ENCODE results near the gene ABCG1.

ABCG1 gene

DNA sequence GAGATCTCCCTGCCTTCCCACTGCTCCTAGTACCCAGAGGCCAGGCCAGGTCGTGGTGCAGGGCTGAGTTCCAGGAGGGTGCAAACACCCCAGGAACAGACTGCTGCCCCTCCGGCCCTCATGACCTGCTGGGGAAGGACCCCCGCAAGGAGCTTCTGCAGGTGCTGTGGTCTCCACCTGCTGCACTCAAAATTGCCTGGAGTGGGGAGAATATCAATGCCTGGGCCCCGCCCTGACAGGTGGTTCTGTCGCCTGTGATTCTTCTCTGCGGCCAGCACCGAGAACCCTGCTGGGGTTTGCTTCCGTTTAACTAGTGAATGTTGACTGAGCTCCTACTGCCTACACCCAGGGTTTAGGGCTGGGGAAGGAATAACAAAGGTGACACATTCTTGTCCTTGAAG, 98.4 kb downstream of the ABCG1 start:
- FAIRE-seq (no peak), DNase-seq (ENCODE audit: insufficient read length, low spot score) (no peak)
- TF ChIP-seq, protein P1, sequence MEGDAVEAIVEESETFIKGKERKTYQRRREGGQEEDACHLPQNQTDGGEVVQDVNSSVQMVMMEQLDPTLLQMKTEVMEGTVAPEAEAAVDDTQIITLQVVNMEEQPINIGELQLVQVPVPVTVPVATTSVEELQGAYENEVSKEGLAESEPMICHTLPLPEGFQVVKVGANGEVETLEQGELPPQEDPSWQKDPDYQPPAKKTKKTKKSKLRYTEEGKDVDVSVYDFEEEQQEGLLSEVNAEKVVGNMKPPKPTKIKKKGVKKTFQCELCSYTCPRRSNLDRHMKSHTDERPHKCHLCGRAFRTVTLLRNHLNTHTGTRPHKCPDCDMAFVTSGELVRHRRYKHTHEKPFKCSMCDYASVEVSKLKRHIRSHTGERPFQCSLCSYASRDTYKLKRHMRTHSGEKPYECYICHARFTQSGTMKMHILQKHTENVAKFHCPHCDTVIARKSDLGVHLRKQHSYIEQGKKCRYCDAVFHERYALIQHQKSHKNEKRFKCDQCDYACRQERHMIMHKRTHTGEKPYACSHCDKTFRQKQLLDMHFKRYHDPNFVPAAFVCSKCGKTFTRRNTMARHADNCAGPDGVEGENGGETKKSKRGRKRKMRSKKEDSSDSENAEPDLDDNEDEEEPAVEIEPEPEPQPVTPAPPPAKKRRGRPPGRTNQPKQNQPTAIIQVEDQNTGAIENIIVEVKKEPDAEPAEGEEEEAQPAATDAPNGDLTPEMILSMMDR (IDR thresholded peaks at IDR 0.05; ENCODE audit: insufficient read depth, missing control alignments): no peak

DNA sequence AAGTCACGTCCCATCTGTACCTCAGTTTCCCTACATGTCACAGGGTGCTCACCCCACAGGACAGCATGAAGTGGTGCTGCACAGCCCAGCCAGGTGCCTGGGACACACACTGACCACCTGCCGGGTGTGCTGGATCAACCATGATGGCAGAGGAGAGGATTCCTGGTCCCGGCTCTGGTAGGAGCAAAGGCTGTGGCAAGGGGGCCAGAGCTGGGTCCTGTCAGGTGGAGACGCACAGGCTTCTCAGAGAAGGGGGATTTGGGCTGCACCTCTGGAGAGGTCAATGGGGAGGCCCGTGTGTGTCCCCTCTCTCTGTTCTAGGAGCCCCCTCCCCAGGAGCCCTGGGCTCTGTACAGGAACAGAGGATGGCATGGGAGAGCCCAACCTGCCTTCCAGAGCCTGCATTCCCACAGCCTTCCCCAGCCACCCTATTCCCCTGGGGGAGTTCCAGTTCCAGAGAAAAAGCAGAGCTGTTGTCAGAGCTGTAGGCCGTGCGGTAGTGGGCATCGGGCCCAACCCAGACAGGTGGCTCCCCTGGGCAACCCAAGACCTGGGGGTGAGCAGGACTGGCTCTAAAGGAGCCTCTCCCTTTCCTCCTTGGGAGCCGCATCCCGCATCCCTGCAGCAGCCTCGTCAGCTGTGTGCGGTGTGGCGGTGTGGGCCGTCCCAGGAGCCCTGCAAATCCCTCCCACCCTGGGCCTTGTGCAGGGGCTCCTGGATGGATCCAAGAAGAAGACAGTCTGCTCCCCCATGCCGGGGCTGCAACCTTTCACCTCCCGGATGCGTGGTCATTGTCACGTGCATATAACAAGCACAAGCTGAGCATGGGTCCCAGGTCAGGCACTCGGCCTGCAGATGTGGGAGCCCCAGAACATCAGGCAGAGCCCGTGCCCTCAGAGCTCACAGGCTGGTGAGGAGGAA, 99.1 kb downstream of the ABCG1 start:
- FAIRE-seq (no peak), DNase-seq (ENCODE audit: insufficient read length, low spot score) (no peak)
- TF ChIP-seq, protein P1 (IDR thresholded peaks at IDR 0.05; ENCODE audit: insufficient read depth, missing control alignments): no peak

DNA sequence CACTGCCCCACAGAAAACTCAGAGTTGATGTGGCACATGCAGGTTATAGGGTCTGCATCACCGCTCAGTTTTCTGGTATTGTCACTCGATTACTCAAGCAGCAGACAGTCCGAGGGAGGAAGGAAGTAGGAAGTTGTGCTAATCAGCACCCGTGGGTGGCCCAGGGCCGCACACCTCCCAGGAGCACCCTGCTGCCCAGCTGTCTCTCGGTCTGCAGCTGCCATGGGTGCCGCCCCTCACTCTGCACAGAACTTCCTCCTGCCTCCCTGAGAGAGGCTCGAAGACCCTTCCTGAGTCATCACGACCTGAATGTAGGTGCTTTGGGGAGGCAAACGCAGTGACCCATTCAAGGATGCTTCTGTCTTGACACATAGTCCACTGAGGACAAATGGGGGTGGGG, 100.4 kb downstream of the ABCG1 start:
- FAIRE-seq (no peak), DNase-seq (ENCODE audit: insufficient read length, low spot score) (no peak)

DNA sequence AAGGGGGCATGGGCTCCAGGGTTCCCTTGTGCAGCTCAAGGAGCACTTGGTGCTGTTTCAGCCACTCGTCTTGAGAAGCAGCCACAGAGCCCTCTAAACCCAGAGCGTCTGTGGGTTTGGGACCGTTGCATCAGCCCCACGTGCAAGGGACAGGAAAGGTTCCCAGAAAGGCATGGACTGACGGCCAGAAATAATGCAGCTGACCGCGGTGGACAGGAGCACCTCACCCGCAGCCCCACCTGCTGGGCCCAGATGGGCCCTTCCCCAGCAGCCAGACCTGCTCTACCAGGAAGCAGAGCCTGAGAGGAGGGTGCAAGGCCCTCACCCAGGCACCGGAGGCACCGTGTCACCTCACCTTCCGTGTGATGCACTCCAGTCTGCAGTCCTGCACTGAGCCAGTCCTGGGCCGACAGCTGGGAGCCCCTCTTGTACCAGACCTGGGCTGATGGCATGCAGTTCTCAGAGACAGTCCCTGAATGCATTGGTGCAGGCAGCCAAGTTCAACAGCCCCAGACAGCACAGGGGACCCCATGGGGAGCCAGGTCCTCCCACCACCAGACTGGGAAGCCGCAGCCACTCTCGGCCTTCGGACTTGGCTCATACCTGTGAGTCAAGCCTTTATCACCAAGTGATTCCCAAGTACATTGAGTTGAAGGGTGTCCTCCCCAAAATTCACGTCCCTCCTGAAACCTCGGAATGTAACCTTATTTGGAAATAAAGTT, 101.1 kb downstream of the ABCG1 start:
- TF ChIP-seq, protein P1 (IDR thresholded peaks at IDR 0.05; ENCODE audit: insufficient read depth, missing control alignments): no peak
- no peak for FAIRE-seq
- no peak for DNase-seq (ENCODE audit: insufficient read length, low spot score)

More for the DNA sequence above, 100.4 kb downstream of the ABCG1 start:
- TF ChIP-seq, protein P1 (IDR thresholded peaks at IDR 0.05; ENCODE audit: insufficient read depth, missing control alignments): no peak

DNA sequence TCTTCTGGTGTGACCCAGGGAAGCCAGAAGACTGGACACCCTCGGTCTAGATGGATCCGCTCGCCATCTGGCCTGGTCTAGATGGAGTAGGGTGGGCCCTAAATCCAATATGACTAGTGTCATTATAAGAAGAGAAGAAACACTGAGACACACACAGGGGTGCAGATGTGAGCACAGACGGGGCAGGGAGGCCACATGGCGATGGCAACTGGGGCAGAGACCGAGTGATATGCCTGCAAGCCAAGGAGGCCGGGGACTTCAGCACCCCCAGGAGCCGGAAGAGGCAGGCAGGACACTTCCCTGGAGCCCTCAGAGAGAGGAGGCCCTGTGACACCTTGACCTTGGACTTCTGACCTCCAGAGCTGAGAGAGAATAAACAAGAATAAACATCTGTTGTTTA, 101.9 kb downstream of the ABCG1 start:
- no peak for DNase-seq (ENCODE audit: insufficient read length, low spot score)
- TF ChIP-seq, protein P1 (IDR thresholded peaks at IDR 0.05; ENCODE audit: insufficient read depth, missing control alignments): no peak
- FAIRE-seq: no peak

DNA sequence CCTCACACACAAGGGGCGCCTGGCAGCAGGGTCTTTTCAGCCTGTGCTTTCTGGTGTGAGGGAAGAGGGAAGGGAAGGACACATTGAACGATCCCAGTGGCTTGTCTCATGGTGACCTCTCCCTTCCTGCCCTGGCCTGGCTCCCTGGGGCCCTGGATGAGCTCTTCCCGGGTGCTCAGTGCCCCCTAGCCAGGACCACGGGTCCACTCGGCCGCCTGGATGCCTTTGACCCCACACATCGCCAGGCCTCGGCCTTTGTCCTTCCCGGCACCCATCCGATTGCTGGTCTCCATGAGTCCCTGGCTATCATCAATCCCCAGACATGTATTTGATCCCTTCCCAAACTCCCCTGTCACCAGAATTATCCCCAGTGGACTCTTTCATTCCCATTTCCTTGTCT, 102.3 kb downstream of the ABCG1 start:
- TF ChIP-seq, protein P1 (IDR thresholded peaks at IDR 0.05; ENCODE audit: insufficient read depth, missing control alignments): no peak
- DNase-seq (ENCODE audit: insufficient read length, low spot score) (no peak), FAIRE-seq (no peak)
